ENCODE data around the gene CRISPLD2.

The CRISPLD2 gene

GRCh38 chr16:84823926-84824325 lies 4.1 kb downstream of the CRISPLD2 start:
- Histone ChIP-seq H3K4me3 (ENCODE audit: low read depth, low read length) (no peak overlapping the region), H3K4me1 (ENCODE audit: control insufficient read depth, insufficient read depth, low read length) (no peaks in the 10 kb centered on the region), H3K36me3 (ENCODE audit: control insufficient read depth in 2 of 2, insufficient read depth in 1 of 2, low read length in 2 of 2) (no peaks in the 10 kb centered on the region), H3K9me3 (ENCODE audit: control insufficient read depth, insufficient read depth, low read depth, low read length) (no peaks in the 10 kb centered on the region), H3K27ac (ENCODE audit: extremely low read depth, low read depth, low read length) (no peak overlapping the region)
- ChIA-PET POLR2A (no interaction called here), CTCF (interaction anchor here (0.7 kb wide), 1 partner anchor 181 kb away, joined by 3 read pairs; no protein-coding TSS in a partner anchor)
- no peak for TF ChIP-seq ZNF146 (tag by site-specific recombination; IDR thresholded peaks at IDR 0.05)
- TF ChIP-seq ZNF530 (tag by site-specific recombination; IDR thresholded peaks at IDR 0.05; ENCODE audit: low read depth), result no peak
- TF ChIP-seq ZNF155 (tag by site-specific recombination; IDR thresholded peaks at IDR 0.05), result no peak
- no peak for TF ChIP-seq ZSCAN23 (tag by site-specific recombination; IDR thresholded peaks at IDR 0.05)
- no peak for TF ChIP-seq ZFP41 (tag by site-specific recombination; IDR thresholded peaks at IDR 0.05; ENCODE audit: borderline replicate concordance)
- TF ChIP-seq ZNF16 (tag by site-specific recombination; IDR thresholded peaks at IDR 0.05; ENCODE audit: low read depth), result no peak
- TF ChIP-seq ZNF701 (tag by site-specific recombination; IDR thresholded peaks at IDR 0.05), result no peak
- TF ChIP-seq ZNF707 (tag by site-specific recombination; IDR thresholded peaks at IDR 0.05), result no peak
- TF ChIP-seq ZNF777 (tag by site-specific recombination; IDR thresholded peaks at IDR 0.05; ENCODE audit: borderline replicate concordance), result no peak

GRCh38 chr16:84825896-84826557 lies 6.2 kb downstream of the CRISPLD2 start:
- Histone ChIP-seq H3K4me1 (ENCODE audit: control insufficient read depth, insufficient read depth, low read length) (no peaks in the 10 kb centered on the region), H3K9me3 (ENCODE audit: control insufficient read depth, insufficient read depth, low read depth, low read length) (no peaks in the 10 kb centered on the region), H3K36me3 (ENCODE audit: control insufficient read depth in 2 of 2, insufficient read depth in 1 of 2, low read length in 2 of 2) (no peaks in the 10 kb centered on the region), H3K4me3 (ENCODE audit: low read depth, low read length) (no peak overlapping the region), H3K27ac (ENCODE audit: extremely low read depth, low read depth, low read length) (no peak overlapping the region)
- ChIA-PET CTCF (no interaction called here), POLR2A (no interaction called here)
- no peak for TF ChIP-seq EGR2 (tag by site-specific recombination; IDR thresholded peaks at IDR 0.05; ENCODE audit: low read depth)
- TF ChIP-seq ZNF791 (tag by site-specific recombination; IDR thresholded peaks at IDR 0.05), result no peak

- Histone ChIP-seq H3K4me1 (ENCODE audit: control insufficient read depth, insufficient read depth, low read length) (no peaks in the 10 kb centered on the region), H3K36me3 (ENCODE audit: control insufficient read depth in 2 of 2, insufficient read depth in 1 of 2, low read length in 2 of 2) (no peaks in the 10 kb centered on the region), H3K4me3 (ENCODE audit: low read depth, low read length) (no peak overlapping the region), H3K9me3 (ENCODE audit: control insufficient read depth, insufficient read depth, low read depth, low read length) (no peaks in the 10 kb centered on the region), H3K27ac (ENCODE audit: extremely low read depth, low read depth, low read length) (no peak overlapping the region)
- CTCF ChIA-PET, result interaction anchor here (0.5 kb wide), 1 partner anchor 291 kb away, joined by 3 read pairs; no protein-coding TSS in a partner anchor
- POLR2A ChIA-PET, result no interaction called here
- TF ChIP-seq ZNF664 (tag by site-specific recombination; IDR thresholded peaks at IDR 0.05), result no peak
- no peak for TF ChIP-seq PRDM2 (tag by site-specific recombination; IDR thresholded peaks at IDR 0.05; ENCODE audit: borderline replicate concordance)
- TF ChIP-seq HOXD13 (CRISPR knock-in tag; IDR thresholded peaks at IDR 0.05; ENCODE audit: borderline replicate concordance), result no peak
- TF ChIP-seq ZNF155 (tag by site-specific recombination; IDR thresholded peaks at IDR 0.05), result no peak
- TF ChIP-seq ZNF645 (tag by site-specific recombination; IDR thresholded peaks at IDR 0.05), result no peak
- no peak for TF ChIP-seq ZNF174 (tag by site-specific recombination; IDR thresholded peaks at IDR 0.05)
- no peak for TF ChIP-seq ZNF792 (tag by site-specific recombination; IDR thresholded peaks at IDR 0.05)
- TF ChIP-seq ZNF513 (tag by site-specific recombination; IDR thresholded peaks at IDR 0.05), result no peak
- TF ChIP-seq ZNF404 (tag by site-specific recombination; IDR thresholded peaks at IDR 0.05), result no peak
- no peak for TF ChIP-seq ZNF132 (tag by site-specific recombination; IDR thresholded peaks at IDR 0.05; ENCODE audit: borderline replicate concordance)
- TF ChIP-seq MYNN (tag by site-specific recombination; IDR thresholded peaks at IDR 0.05; ENCODE audit: borderline replicate concordance), result no peak
- TF ChIP-seq GLIS1 (tag by site-specific recombination; IDR thresholded peaks at IDR 0.05), result no peak
- TF ChIP-seq KLF16 (tag by site-specific recombination; IDR thresholded peaks at IDR 0.05), result no peak
Observed at GRCh38 chr16:84826558-84826941, 6.8 kb downstream of the CRISPLD2 start.

Measured in HEK293 (cell line).